IPS-NIHi7 (cell line): ENCODE results near the gene RPS6KB2.
A peak's percentile ranks its signal among the peaks of the same experiment; 100 is the strongest.
"Not testable (repeated sequence)": the region's sequence is repeated elsewhere in the genome, so short reads cannot be mapped to it uniquely, and the experiment has no call there.

Experiments used
- DNase-seq: peaks from one replicate; pipeline ENCODE4 v3.0.0; 2012; ENCODE audit warnings: mixed read lengths; ENCODE audit errors: extremely low spot score

RPS6KB2 gene

DNA sequence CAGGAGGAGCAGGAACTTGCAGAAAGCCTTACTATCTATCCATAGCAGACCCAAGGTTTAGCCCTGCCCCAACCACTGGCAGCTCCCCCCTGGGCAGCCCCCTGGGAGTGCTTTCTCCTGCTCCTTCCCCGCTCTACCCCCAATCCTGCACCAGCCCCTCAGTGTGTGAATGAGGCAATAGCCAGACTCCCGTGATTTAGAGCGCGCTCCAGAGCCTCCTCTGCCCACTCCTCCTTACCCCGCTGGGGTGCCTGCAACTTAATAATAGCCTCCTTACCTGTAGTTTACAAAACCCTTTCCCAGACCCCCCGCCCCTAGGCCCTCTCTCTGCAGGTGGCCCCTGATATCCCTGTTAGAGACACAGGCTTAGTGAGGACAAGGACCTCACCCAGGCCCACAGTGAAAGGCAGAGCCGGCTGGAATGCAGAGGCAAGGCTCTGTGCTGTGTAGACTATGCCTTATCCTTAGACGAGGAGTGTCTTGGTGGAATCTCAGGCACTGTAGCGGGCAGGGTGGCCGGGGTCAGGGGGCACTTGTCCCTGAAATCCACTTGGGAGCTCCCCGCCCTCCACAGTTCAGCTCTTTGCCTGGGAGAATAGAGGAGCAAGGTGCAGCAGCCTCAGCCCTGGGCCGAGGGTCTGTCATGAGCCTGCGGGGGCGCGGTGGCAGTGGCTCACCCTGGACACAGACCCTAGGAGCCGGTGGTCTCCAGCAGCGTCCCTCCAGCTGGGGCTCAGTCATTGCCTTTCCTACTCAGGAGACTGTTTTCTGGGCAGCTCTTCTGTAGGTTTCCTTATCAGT, 17.1 kb upstream of the RPS6KB2 start:
- no peak for DNase-seq

DNA sequence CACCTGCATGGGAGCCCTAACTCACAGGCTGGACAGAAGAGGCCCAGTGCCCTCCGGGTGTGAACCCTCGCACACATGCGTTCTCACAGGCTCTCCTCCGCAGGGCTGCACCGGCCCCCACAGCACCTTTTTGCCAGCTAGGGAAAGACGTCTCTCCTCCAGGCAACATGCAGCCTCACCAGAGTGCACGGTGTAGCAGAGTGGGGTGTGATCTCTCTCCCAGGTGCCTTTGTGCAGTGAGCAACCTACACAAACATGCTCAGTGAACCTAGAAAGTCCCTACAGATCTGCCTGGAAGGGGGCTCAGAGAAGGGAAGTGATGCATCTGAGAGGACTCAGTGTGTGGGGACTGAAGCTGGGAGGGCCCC, 16.5 kb upstream of the RPS6KB2 start:
- no peak for DNase-seq

DNA sequence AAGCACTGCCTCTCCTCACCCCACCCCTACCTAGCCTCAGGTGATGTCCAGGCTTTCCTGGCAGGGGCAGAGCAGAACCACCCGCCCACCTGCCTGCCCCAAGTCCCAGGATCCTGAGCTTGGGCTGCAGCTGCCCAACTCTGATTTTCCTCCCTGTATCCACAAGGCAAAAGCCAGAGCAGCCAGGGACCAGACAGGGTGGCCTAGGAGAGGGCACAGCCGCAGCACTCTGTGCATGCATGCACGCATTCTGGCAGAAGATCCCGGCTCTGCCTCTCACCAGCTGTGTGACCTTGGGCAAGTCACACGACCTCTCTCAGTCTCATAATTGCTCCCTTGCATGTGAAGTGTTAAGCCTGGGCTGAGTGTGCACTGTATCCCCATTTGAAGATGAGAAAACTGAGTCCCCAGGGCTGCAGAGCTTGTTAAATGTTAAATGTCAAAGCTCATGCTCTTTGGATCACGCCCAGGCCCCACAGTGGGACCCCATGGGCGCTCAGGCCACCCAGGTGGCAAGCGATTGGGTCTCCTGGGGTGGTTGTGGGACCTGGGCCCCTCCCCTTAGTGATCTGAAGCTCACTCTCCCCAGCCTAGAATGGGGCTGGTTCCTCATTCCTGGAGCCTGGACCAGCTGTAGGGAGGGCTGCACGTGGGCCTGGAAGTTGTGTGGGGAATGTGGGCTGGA, 15.7 kb upstream of the RPS6KB2 start:
- DNase-seq: no peak

DNA sequence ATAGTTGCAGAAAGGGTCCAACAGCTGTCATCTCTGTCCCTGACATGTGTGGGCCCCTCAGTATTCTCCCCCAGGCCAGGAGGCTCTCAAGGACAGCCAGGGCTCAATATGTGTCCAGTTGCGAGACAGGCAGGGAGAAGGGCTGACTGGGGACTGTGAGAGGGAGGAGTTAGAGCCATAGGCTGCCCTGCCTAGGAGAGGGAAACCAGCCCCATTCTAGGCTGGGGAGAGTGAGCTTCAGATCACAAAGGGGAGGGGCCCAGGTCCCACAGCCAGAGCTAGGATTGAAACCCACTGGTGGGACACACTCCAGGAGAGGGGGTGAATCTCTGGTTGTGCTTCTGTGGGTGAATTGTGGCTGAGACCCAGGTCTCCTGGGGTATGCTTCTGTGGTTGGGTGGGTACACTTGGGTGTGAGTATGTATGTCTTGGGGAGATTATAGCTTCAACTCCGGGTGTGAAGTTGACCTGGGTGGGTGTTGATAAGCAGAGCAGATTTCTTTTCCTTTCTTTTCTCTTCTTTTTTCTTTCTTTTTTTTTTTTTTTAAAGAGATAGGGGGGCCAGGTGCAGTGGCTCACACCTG, 14.9 kb upstream of the RPS6KB2 start:
- no peak for DNase-seq

DNA sequence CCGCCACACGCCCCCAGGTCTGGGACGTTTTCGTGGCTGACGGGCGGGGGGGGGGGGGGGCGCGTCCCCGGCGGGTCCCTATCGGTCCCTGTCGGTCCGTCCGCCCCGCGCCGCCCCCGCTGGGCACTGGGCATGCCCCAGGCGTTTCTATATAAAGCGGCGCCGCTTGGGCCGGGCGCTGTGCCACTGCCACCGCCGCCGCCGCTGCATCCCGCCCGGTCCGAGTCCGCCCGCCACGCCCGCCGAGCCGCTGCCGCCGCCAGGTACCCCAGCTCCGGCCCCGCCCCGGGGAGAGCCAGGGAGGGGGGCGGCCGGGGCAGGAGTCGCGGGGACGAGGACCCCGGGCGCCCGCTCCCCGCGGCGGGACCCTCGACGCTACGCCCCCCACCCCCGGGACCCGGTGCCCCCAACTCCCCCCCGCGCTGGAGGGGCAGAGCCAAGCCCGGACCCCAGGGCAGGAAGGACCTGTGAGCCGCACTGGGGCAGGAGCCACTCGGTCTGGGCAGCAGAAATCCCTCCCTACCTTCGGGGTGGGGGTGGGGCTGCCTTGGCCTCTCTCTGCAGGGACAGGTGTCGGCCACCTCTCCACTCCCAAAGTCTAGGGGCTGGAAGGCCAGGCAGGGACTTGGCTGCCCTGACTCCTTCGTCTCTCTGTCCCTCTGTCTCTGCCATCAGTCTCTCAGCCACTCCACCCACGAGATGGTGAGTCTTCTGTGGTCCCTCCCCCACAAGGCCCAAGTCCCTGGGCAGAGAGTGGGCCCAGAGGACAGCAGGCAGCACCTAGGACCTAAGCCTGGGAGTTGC, 12.6 kb upstream of the RPS6KB2 start, which contains the start of gene CARNS1:
CARNS1 (plus strand) TSS at position 178 of the 804 bp plus-strand sequence; CDS start at position 700, 522 bp downstream.
- peak; percentile 44 for DNase-seq

DNA sequence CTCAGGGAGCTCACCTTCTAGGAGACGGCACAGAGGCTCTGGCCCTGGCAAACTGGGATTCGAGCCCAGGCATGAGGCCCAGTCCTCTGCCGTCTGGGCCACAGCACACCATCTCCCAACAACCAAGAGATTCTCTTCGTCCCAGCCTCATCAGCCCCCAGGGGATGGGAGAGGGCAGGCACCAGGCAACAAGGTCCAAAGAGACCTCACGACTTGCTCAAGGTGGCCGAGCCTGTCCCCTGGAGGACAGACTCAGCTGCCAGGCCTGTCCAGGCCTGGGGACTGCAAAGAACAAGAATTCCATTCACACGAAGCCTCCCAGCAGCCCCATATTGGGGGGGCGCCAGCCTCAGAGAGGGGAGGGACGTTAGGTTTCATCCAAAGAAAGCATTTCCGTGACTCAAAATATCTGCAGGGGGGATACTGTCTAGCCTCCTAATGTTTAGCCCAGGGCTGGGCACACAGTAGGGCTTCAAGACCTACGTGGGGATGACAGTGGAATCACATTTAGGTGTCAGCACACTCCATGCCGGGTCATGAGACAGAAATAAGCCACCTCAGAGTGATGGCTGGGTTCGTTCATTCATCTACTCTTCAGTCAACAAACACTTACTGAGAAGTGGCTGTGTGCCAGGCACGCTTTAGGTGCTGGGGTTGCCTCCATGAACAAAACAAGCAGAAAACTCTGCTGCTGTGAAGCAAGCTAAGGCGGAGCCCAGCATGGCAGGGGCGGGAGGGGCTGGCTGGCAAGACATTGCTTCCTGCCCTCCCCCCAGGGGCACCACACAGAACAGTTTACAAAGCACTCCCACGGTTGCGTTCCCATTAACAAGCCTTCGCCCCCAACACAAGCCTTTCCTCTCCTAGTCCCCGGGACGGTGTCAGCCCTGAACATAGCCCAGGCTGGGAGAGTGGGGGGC, 11.6 kb upstream of the RPS6KB2 start:
- no peak for DNase-seq

DNA sequence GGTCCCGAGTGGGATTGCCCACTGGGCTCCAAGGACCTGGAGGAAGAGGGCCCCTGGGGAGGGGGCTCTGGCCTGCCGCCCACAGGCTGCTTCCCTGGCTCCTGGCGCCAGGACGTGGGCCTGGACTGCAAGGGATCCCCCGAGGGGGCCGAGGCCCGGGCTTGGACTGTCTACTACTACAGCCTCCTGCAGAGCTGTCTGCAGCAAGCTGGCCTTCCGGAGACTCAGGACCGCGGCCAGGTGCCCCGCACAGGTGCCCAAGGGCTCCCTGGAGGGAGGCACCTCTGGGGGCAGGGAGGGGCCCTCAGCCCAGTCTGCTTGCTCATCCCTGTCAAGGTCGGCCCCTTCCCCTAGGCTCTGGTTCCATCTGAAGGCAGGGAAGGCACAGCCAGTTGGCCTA, 10.9 kb upstream of the RPS6KB2 start:
- DNase-seq: no peak

DNA sequence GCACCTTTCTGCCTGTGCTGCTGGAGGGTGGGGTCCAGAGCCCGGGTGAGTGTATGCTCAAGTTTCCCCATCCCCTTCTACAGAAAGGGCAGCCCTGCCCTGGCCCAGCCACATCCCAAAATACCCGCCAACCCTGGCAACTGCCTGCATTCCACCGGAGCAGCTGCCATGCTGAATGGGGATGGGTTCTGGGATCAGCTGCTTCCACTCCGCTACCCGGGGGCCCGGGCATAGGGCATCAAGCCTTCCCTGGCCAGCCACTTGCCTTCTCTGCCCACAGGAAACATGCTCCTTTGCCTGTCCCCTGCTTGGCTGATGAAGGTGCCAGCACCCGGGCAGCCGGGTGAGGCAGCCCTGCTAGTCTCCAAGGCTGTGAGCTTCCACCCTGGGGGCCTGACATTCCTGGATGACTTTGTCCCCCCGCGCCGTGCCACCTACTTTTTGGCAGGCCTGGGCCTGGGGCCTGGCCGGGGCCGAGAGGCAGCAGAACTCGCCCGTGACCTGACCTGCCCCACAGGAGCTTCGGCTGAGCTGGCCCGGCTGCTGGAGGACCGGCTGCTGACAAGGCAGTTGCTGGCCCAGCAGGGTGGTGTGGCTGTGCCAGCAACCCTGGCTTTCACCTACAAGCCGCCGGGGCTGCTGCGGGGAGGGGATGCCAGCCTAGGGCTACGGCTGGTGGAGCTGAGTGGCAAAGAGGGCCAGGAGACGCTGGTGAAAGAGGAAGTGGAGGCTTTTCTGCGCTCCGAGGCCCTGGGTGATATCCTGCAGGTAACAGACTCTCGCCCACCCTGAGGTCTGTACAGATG, 9.6 kb upstream of the RPS6KB2 start:
- DNase-seq: no peak

DNA sequence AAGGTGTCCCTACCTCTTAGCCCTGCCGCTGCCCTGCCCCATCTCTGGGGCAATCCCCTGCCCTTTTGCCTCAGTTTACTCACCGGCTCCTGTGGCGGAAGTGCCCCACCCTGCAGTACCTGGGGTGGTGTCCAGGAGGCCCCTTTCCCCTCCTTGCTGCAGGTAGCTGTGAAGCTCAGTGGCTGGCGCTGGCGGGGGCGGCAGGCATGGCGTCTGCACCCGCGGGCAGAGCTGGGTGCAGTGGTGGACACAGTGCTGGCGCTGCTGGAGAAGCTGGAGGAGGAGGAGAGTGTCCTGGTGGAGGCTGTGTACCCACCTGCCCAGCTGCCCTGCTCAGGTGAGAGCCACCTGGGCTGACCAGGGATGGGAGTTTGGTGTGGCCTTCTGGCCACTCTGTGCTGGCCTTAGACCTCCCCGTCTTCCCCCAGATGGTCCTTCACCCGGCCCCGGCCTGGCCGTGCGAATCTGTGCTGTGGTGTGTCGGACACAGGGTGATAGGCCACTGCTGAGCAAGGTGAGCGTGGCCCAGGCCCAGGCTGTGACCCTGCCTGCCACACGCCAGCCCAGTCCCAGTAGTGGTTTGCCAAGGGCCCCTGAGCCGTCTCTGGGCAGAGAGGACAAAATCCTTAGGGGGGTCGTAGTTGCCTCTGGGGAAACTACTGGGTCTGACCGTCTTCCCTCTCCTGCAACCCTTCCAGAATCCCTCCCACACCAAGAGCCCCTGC, 8.8 kb upstream of the RPS6KB2 start:
- no peak for DNase-seq

DNA sequence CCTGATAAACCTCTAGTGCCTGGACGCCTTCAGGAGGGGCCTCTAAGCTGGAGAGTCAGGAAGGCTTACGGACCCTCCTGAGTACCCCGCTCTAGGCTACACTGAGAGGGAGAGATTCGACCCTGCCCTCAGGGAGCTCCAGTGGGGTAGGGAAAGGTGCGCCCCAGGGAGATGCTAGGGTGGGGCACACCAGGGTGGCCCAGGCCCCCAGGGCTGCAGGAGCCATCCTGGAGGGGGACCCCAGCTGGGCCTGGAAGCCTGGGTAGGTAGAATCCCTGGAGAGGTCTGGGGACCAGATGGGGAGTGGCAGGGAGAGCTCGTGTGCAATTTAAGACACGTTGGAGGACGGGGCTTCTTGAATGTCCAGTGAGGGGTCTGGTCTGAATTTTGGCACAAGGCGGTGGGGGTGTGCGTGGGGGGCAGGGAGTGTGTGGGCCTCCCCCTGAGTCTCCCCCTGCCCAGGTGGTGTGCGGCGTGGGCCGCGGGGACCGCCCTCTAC, 8.1 kb upstream of the RPS6KB2 start:
- no peak for DNase-seq

DNA sequence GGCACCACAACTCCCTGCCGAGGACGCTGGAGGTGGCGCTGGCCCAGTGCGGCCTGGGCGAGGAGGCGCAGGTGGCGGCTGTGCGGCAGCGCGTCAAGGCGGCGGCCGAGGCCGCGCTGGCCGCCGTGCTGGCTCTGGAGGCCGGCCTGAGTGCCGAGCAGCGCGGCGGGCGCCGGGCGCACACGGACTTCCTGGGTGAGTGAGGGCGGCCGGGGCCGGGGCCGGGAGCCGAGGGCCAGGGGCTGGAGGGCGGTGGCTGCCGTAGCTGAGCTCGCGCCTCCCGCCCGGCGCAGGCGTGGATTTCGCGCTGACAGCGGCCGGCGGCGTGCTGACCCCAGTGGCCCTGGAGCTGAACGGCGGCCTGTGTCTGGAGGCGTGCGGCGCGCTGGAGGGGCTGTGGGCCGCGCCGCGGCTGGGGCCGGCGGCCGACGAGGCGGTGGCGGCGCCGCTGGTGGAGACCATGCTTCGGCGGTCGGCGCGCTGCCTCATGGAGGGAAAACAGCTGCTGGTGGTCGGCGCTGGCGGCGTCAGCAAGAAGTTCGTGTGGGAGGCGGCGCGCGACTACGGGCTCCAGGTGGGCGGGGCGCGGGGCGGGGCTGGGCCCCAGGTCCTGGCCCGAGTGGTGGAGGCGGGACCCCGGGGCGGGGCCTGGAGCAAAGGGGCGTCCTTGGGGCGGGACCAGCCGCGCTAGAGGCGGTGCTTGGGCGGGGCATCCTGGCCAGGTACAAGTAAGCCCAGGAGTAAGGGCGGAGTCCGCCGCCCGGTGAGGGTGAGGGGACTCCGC, 7.5 kb upstream of the RPS6KB2 start:
- peak; percentile 98 for DNase-seq

DNA sequence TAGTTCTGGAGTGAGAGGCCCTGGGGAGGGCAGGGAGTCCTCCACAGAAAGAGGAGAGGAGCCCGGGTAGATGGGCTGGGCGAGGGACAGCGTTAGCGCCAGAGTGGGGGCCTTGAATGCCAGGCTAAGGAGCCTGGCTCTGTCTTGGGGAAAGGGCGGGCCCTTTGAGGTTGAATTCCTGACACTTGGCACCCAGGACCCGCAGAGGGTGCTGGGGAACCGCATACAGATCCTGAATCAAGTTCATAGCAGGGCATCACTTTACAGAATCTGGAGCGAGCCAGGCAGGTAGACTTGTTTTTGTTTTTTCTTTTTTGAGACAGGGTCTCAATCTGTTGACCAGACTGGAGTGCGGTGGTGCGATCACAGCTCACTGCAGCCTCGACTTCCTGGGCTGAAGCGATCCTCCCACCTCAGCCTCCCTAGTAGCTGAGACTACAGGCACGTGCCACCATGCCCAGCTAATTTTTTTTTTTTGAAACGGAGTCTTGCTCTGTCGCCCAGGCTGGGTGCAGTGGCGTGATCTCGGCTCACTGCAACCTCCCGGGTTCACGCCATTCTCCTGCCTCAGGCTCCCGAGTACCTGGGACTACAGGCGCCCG, 6.8 kb upstream of the RPS6KB2 start:
- no peak for DNase-seq

DNA sequence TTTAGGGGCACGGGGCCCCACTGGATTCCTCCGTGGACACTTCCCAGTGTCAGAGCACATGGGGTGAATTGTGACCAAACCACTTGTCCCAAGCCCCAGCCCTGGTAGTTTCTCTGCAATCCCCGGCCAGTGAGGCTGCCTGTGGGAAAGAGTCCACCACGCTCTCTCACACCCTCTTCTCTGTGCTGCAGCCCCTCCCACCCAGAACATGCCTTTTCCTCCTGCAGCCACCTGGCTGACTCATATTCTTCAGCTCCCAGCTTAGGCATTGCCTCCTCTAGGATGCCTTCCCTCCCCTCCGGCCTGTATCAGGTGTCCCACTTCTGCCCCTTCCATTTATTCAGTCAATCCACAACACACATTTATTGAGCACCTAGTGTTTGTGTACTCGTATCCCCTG, 5.4 kb upstream of the RPS6KB2 start:
- no peak for DNase-seq

DNA sequence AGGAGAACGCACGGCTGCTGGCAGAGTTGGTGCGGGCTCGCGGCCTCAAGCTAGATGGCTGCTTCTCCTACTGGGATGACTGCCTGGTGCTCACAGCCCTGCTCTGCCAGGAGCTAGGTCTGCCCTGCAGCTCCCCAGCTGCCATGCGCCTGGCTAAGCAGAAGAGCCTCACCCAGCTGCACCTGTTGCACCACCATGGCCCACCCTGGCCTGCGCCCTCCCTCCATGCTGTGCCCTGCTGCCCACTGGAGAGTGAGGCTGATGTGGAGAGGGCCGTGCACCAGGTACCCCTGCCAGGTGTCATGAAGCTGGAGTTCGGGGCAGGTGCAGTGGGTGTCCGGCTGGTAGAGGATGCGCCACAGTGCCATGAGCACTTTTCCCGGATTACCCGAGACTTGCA, 4.8 kb upstream of the RPS6KB2 start:
- no peak for DNase-seq

DNA sequence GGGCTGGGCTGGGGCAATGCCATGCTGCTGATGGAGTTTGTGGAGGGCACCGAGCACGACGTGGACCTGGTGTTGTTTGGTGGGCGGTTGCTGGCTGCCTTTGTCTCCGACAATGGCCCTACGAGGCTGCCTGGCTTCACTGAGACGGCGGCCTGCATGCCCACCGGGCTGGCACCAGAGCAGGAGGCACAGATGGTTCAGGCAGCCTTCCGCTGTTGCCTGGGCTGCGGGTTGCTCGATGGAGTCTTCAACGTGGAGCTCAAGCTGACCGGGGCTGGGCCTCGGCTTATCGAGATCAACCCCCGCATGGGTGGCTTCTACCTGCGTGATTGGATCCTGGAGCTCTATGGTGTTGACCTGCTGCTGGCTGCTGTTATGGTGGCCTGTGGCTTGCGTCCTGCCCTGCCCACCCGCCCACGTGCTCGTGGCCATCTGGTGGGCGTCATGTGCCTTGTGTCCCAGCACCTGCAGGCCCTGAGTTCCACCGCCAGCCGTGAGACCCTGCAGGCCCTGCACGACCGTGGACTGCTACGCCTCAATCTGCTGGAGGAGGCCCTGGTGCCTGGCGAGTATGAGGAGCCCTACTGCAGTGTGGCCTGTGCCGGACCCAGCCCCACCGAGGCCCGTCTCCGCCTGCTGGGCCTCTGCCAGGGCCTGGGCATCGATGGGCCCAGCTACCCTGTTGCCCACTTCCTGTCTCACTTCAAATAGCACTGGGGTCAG, 4.2 kb upstream of the RPS6KB2 start:
- no peak for DNase-seq

DNA sequence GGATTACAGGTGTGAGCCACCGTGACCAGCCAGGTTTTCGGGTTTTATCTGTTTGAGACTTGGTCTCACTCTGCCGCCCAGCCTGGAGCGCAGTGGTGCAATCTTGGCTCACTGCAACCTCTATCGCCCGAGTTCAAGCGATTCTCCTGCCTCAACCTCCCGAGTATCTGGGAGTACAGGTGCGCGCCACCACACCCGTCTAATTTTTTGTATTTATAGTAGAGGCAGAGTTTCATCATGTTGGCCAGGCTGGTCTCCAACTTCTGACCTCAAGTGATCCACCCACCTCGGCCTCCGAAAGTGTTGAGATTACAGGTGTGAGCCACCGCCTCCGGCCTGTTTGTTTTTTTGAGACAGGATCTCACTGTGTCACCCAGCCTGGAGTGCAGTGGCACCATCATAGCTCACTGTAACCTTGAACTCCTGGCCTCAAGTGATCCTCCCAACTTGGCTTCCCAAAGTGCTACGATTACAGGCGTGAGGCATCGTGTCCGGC, 882 bp upstream of the RPS6KB2 start:
- not testable (repeated sequence) for DNase-seq

DNA sequence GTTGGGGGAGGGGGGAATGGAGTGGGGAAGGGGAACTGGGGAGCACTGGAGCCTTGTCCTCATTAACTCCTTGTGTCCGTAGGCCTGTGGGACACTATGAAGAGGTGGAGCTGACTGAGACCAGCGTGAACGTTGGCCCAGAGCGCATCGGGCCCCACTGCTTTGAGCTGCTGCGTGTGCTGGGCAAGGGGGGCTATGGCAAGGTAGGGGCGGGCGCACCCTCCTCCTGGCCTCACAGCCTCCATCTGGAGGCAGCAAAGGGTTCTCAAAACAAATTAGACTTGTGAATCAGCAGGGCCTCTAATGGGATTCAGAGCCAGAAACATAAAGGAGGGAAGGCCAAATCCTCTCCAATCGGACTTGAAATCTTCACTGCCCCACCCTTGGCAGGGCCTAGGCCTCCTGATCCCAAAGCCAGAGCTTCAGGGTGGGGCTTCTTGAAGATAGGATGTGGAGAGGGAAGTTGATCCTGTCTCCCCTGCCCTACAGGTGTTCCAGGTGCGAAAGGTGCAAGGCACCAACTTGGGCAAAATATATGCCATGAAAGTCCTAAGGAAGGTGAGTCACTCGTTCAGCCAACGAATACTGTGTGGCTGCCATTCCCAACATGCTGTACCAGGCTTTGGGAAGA, 859 bp downstream of the RPS6KB2 start:
- no peak for DNase-seq
